Measurements from ENCODE around the gene MRPL22.

MRPL22 gene

DNA sequence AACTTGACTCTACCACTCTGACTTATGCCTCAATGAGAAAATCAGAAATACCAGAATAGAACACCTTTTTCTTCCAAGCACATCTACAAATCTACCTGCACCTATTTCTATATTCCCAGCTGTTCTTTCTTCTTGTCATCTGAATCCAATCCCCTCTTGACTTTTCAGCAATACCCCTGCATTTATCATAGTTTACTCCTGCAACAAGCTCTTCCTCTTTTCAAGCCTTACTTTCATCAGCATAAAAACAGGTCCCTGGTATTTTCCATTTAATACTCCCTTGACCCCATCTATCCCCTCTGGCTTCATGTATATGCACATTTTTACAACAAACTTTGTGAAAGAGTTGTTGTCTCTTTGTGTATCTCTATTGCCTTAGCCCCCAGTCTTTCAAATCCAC lies 6.0 kb upstream of the MRPL22 start:
- Histone ChIP-seq H3K4me1 (ENCODE audit: control insufficient read depth, insufficient read depth, low read length) (no peaks in the 10 kb centered on the region; the same call in 1 of the 2 replicates), H3K27ac (ENCODE audit: extremely low read depth, low read depth, low read length) (no peak overlapping the region), H3K36me3 (ENCODE audit: control insufficient read depth in 2 of 2, insufficient read depth in 1 of 2, low read length in 2 of 2) (peaks cover 25 to 39% of the 10 kb centered on the region in 2 experiments), H3K4me3 (ENCODE audit: low read depth, low read length) (no peak overlapping the region), H3K9me3 (ENCODE audit: control insufficient read depth, insufficient read depth, low read depth, low read length) (no peaks in the 10 kb centered on the region)
- TF ChIP-seq ZNF394 (tag by site-specific recombination; IDR thresholded peaks at IDR 0.05; ENCODE audit: borderline replicate concordance) (no peak), ZNF341 (tag by site-specific recombination; IDR thresholded peaks at IDR 0.05; ENCODE audit: low read depth) (no peak), SCRT1 (tag by site-specific recombination; IDR thresholded peaks at IDR 0.05; ENCODE audit: borderline replicate concordance) (no peak)
- TF ChIP-seq, protein P1, sequence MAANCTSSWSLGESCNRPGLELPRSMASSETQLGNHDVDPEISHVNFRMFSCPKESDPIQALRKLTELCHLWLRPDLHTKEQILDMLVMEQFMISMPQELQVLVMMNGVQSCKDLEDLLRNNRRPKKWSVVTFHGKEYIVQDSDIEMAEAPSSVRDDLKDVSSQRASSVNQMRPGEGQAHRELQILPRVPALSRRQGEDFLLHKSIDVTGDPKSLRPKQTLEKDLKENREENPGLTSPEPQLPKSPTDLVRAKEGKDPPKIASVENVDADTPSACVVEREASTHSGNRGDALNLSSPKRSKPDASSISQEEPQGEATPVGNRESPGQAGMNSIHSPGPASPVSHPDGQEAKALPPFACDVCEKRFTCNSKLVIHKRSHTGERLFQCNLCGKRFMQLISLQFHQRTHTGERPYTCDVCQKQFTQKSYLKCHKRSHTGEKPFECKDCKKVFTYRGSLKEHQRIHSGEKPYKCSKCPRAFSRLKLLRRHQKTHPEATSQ (tag by site-specific recombination; IDR thresholded peaks at IDR 0.05) = no peak
- ChIA-PET CTCF (no interaction called here), POLR2A (no interaction called here)

DNA sequence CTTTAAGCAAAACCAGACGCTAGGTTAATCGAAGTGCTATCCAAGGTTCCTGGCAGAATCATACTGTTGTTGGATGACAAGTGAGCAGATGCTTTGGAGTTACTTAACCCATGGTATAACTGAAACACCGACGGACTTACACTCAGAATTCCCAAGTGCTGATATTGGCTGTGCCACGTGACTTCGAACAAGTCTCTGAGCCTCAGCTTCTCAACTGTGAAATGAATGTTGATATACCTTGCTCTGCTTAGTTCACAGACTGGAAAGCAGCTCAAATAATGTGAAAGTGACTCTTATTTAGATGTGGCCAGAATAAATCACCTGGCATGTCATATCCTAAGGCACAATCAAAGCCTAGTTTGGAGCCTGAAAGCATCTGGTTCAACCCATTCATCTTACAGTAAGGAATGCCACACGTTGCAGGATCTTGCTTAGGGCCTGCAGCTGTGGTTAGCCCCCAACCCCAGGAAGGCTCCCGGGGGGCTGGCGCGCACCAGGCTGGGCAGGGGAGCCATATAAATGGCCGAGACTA lies 3.6 kb upstream of the MRPL22 start:
- H3K4me3 ChIP-seq (ENCODE audit: low read depth, low read length) = peak overlapping the region; percentile 90
- POLR2A ChIA-PET = interaction anchor here (1.0 to 1.3 kb wide), 3 partner anchors 8 to 180 kb away, joined by 3 to 4 read pairs (median 4); no protein-coding TSS in a partner anchor
- no peaks in the 10 kb centered on the region for H3K9me3 ChIP-seq (ENCODE audit: control insufficient read depth, insufficient read depth, low read depth, low read length)
- no peaks in the 10 kb centered on the region; the same call in 1 of the 2 replicates for H3K4me1 ChIP-seq (ENCODE audit: control insufficient read depth, insufficient read depth, low read length)
- H3K36me3 ChIP-seq (ENCODE audit: control insufficient read depth in 2 of 2, insufficient read depth in 1 of 2, low read length in 2 of 2) = peaks cover 9 to 20% of the 10 kb centered on the region in 2 experiments
- TF ChIP-seq MEIS1 (CRISPR knock-in tag; IDR thresholded peaks at IDR 0.05; ENCODE audit: borderline replicate concordance) = no peak
- TF ChIP-seq ZIC2 (tag by site-specific recombination; IDR thresholded peaks at IDR 0.05) = 0 out of 2 replicates have a peak, but pooled peaks have one; percentile 66
- peak; percentile 78 for TF ChIP-seq GLIS1 (tag by site-specific recombination; IDR thresholded peaks at IDR 0.05)
- TF ChIP-seq ZNF335 (tag by site-specific recombination; conservative IDR thresholded peaks at IDR 0.05) = peak; percentile 4; the same call in 1 of the 2 replicates
- peak overlapping the region; percentile 16; the same call in 1 of the 2 replicates for H3K27ac ChIP-seq (ENCODE audit: extremely low read depth, low read depth, low read length)
- CTCF ChIA-PET = interaction anchor here (0.6 to 1.2 kb wide), 3 partner anchors 20 to 740 kb away, joined by 3 to 4 read pairs (median 3); no protein-coding TSS in a partner anchor

DNA sequence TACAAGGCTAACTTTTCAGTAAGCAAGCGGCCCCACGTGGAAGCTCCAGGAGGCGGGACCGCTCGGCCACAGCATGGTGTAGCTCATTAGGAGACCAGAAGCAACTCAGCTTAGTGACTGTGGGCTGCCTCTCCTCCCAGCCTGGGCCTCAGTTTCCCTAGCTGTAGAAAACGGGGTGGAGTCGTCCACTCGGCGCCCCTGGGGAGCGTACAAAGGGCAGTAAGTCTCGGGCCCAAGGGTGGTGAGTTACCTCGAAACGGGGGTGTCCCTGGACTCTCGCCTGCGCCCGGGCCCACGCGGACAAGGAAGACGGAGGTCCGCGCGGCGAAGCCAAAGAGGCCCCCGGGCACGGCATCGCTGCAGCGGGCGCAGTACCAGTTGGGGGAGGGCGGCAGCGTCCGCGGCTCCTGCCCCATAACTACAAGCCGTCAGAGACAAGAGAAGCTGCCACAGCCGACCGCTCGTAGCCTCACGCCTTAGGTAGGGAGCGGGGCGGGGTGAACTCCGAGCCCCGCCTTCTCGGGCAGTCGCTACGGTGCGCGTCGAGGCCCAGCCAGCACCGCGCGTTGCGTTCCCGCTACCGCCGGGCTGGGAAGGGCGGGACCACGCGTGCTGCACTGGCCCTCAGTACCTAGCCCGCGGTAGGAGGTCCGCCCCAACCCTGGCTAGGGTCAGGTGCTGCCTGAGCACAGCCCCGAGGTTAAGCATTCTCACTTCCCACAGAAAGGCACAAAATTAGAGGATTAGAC lies 3.0 kb upstream of the MRPL22 start, which contains the start of gene GEMIN5:
GEMIN5 (minus strand) TSS at position 494 of the 749 bp plus-strand sequence; CDS start at position 416, 78 bp downstream.
- peak within 1 kb of the TSS; percentile 16; the same call in 1 of the 2 replicates for H3K27ac ChIP-seq (ENCODE audit: extremely low read depth, low read depth, low read length)
- H3K36me3 ChIP-seq (ENCODE audit: control insufficient read depth in 2 of 2, insufficient read depth in 1 of 2, low read length in 2 of 2) = peaks cover 4 to 17% of the 10 kb centered on the region in 2 experiments
- peaks cover 5% of the 10 kb centered on the region for H3K4me1 ChIP-seq (ENCODE audit: control insufficient read depth, insufficient read depth, low read length)
- no peaks in the 10 kb centered on the region for H3K9me3 ChIP-seq (ENCODE audit: control insufficient read depth, insufficient read depth, low read depth, low read length)
- ChIA-PET POLR2A (interaction anchor here (0.6 to 1.3 kb wide), 4 partner anchors 9 to 180 kb away, joined by 3 to 4 read pairs (median 4); no protein-coding TSS in a partner anchor), CTCF (interaction anchor here (0.6 to 1.2 kb wide), 2 partner anchors 21 to 741 kb away, joined by 3 to 4 read pairs; no protein-coding TSS in a partner anchor)
- peak within 1 kb of the TSS; percentile 90 for H3K4me3 ChIP-seq (ENCODE audit: low read depth, low read length)
- TF ChIP-seq, protein P2, sequence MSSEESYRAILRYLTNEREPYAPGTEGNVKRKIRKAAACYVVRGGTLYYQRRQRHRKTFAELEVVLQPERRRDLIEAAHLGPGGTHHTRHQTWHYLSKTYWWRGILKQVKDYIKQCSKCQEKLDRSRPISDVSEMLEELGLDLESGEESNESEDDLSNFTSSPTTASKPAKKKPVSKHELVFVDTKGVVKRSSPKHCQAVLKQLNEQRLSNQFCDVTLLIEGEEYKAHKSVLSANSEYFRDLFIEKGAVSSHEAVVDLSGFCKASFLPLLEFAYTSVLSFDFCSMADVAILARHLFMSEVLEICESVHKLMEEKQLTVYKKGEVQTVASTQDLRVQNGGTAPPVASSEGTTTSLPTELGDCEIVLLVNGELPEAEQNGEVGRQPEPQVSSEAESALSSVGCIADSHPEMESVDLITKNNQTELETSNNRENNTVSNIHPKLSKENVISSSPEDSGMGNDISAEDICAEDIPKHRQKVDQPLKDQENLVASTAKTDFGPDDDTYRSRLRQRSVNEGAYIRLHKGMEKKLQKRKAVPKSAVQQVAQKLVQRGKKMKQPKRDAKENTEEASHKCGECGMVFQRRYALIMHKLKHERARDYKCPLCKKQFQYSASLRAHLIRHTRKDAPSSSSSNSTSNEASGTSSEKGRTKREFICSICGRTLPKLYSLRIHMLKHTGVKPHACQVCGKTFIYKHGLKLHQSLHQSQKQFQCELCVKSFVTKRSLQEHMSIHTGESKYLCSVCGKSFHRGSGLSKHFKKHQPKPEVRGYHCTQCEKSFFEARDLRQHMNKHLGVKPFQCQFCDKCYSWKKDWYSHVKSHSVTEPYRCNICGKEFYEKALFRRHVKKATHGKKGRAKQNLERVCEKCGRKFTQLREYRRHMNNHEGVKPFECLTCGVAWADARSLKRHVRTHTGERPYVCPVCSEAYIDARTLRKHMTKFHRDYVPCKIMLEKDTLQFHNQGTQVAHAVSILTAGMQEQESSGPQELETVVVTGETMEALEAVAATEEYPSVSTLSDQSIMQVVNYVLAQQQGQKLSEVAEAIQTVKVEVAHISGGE (tag by site-specific recombination; conservative IDR thresholded peaks at IDR 0.05; ENCODE audit: low read depth) = peak; percentile 26; the same call in 1 of the 2 replicates
- TF ChIP-seq ZNF623 (tag by site-specific recombination; IDR thresholded peaks at IDR 0.05) (no peak), ZNF169 (tag by site-specific recombination; IDR thresholded peaks at IDR 0.05) (no peak), KLF7 (tag by site-specific recombination; IDR thresholded peaks at IDR 0.05; ENCODE audit: borderline replicate concordance) (peak; percentile 84), ZSCAN16 (tag by site-specific recombination; IDR thresholded peaks at IDR 0.05) (0 out of 2 replicates have a peak, but pooled peaks have one; percentile 36), ZNF768 (tag by site-specific recombination; IDR thresholded peaks at IDR 0.05) (no peak; the same call in 1 of the 2 replicates), ZBTB17 (tag by site-specific recombination; IDR thresholded peaks at IDR 0.05) (peak; percentile 87), GLIS2 (tag by site-specific recombination; IDR thresholded peaks at IDR 0.05) (peak; percentile 69), ZFP69B (tag by site-specific recombination; IDR thresholded peaks at IDR 0.05) (peak; percentile 71), GLIS1 (tag by site-specific recombination; IDR thresholded peaks at IDR 0.05) (peak; percentile 88), ZNF394 (tag by site-specific recombination; IDR thresholded peaks at IDR 0.05; ENCODE audit: borderline replicate concordance) (peak; percentile 56; the same call in 1 of the 2 replicates), HOXD13 (CRISPR knock-in tag; IDR thresholded peaks at IDR 0.05; ENCODE audit: borderline replicate concordance) (no peak), ZNF335 (tag by site-specific recombination; conservative IDR thresholded peaks at IDR 0.05) (peak; percentile 88), ZNF610 (tag by site-specific recombination; IDR thresholded peaks at IDR 0.05; ENCODE audit: borderline replicate concordance) (peak; percentile 87), ZNF24 (tag by site-specific recombination; IDR thresholded peaks at IDR 0.05) (no peak)
- TF ChIP-seq, protein P3, sequence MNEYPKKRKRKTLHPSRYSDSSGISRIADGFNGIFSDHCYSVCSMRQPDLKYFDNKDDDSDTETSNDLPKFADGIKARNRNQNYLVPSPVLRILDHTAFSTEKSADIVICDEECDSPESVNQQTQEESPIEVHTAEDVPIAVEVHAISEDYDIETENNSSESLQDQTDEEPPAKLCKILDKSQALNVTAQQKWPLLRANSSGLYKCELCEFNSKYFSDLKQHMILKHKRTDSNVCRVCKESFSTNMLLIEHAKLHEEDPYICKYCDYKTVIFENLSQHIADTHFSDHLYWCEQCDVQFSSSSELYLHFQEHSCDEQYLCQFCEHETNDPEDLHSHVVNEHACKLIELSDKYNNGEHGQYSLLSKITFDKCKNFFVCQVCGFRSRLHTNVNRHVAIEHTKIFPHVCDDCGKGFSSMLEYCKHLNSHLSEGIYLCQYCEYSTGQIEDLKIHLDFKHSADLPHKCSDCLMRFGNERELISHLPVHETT (tag by site-specific recombination; IDR thresholded peaks at IDR 0.05) = peak; percentile 61; the same call in 1 of the 2 replicates

Data from HEK293 (cell line).